PC-9 (cell line): ENCODE data around the gene CTDP1. TPM values are rescaled to one million over a fixed set of nuclear protein-coding genes. Genes with fewer than 3 reads are reported as not detected.

Experiments used
- BruUV-seq: library from RNA; stranded (reverse); fragments of 400-500 nt; replicated peaks from 2 replicates; lab custom pipeline; 2021; lab: Mats Ljungman, UMichigan
- CTCF ChIA-PET: fragments of 300-600 bp; sonication (Branson Sonifier 250); formaldehyde crosslinking; loops from one replicate; lab custom pipeline; 2022; ENCODE audit warnings: antibody characterized with exemption; lab: Charles Lee
- POLR2A ChIA-PET: fragments of 300-600 bp; sonication (Branson Sonifier 250); formaldehyde crosslinking; loops from one replicate; lab custom pipeline; 2022; ENCODE audit warnings: antibody characterized with exemption; ENCODE audit not compliant: unreplicated experiment; lab: Charles Lee
- DNase-seq, 2 experiments: peaks; one replicate each; pipeline versions ENCODE4 v3.0.0 to v3.0.0-alpha.2; 2015 to 2022; ENCODE audit warnings: mixed read lengths in 1 of 2
- H2AFZ ChIP-seq: fragments of 200-600 bp; sonication (generic); 2 replicates; pipeline ENCODE4 v1.8.1; 2017; ENCODE audit warnings: antibody characterized with exemption
- H3F3A ChIP-seq: fragments of 200-600 bp; sonication (generic); 2 replicates; pipeline ENCODE4 v1.8.1; 2017; ENCODE audit warnings: antibody characterized with exemption, mild to moderate bottlenecking, low read depth; ENCODE audit not compliant: insufficient read depth
- H3K27ac ChIP-seq: fragments of 200-600 bp; sonication (generic); 2 replicates; pipeline ENCODE4 v1.6.1; 2016; ENCODE audit warnings: mixed run types
- H3K27me3 ChIP-seq: fragments of 200-600 bp; sonication (generic); 2 replicates; pipeline ENCODE4 v1.6.1; 2016; ENCODE audit warnings: low read depth, mixed run types; ENCODE audit not compliant: insufficient read depth
- H3K36me3 ChIP-seq: fragments of 200-600 bp; sonication (generic); 2 replicates; pipeline ENCODE4 v1.6.1; 2016; ENCODE audit warnings: low read depth, mixed run types
- H3K4me1 ChIP-seq: fragments of 200-600 bp; sonication (generic); replicated peaks from 2 replicates; pipeline ENCODE4 v1.6.1; 2016; ENCODE audit warnings: mixed run types; ENCODE audit not compliant: insufficient read depth
- H3K4me2 ChIP-seq: fragments of 200-600 bp; sonication (generic); 2 replicates; pipeline ENCODE4 v1.6.1; 2017; ENCODE audit warnings: mixed run types
- H3K4me3 ChIP-seq: fragments of 200-600 bp; sonication (generic); 2 replicates; pipeline ENCODE4 v1.6.1; 2016; ENCODE audit warnings: mixed run types
- H3K79me2 ChIP-seq: fragments of 200-600 bp; sonication (generic); 2 replicates; pipeline ENCODE4 v1.6.1; 2017; ENCODE audit warnings: low read depth, mixed run types
- H3K9me2 ChIP-seq: fragments of 200-600 bp; sonication (generic); 2 replicates; pipeline ENCODE4 v1.8.1; 2017; ENCODE audit warnings: mild to moderate bottlenecking; ENCODE audit not compliant: insufficient read depth
- H3K9me3 ChIP-seq: fragments of 200-600 bp; sonication (generic); 2 replicates; pipeline ENCODE4 v1.8.1; 2016; ENCODE audit warnings: low read depth; ENCODE audit not compliant: insufficient read depth
- H4K20me1 ChIP-seq: fragments of 200-600 bp; sonication (generic); 2 replicates; pipeline ENCODE4 v1.8.1; 2017; ENCODE audit not compliant: insufficient read depth
- CTCF ChIP-seq: fragments of 200-600 bp; sonication (generic); conservative IDR thresholded peaks from 2 replicates; pipeline ENCODE4 v1.6.1; 2017; ENCODE audit warnings: mixed run types, antibody characterized with exemption, mild to moderate bottlenecking, moderate library complexity
- EZH2 ChIP-seq: fragments of 200-600 bp; sonication (generic); IDR thresholded peaks from 2 replicates; pipeline ENCODE4 v1.8.0; 2017; ENCODE audit warnings: antibody characterized with exemption, low read depth
- intact Hi-C: fragments of 100-400 bp; cut with micrococcal nuclease; formaldehyde crosslinking; loops from one replicate; pipeline ENCODE4 v1.10.0; 2022; ENCODE audit not compliant: unreplicated experiment
- total RNA-seq: library from RNA; stranded (reverse); gene quantifications from 2 replicates; pipeline ENCODE4 v1.2.3, GENCODE V29; 2021

CTDP1 gene
- total RNA-seq, 1 experiment from 2014 or later: 16.0 TPM

GRCh38 chr18:79753391-79753851 lies 73.8 kb downstream of the CTDP1 start:
- Histone ChIP-seq H2AFZ (no peak overlapping the region), H3K27ac (no peak overlapping the region), H3K4me1 (no peaks in the 10 kb centered on the region), H3K4me3 (no peak overlapping the region), H3K9me3 (no peaks in the 10 kb centered on the region), H3F3A (no peaks in the 10 kb centered on the region), H3K4me2 (no peak overlapping the region), H3K9me2 (no peaks in the 10 kb centered on the region), H3K79me2 (no peaks in the 10 kb centered on the region), H3K36me3 (0 out of 2 replicates have a peak, but pooled peaks cover 6% of the 10 kb centered on the region), H3K27me3 (no peaks in the 10 kb centered on the region), H4K20me1 (no peaks in the 10 kb centered on the region; the same call in 1 of the 2 replicates)
- CTCF ChIA-PET: no interaction called here
- TF ChIP-seq CTCF (no peak), EZH2 (no peak)
- no TSS peak for BruUV-seq
- intact Hi-C loops: no loop called here
- DNase-seq: no peak
- POLR2A ChIA-PET: no interaction called here

- Histone ChIP-seq H2AFZ (no peak overlapping the region), H4K20me1 (no peaks in the 10 kb centered on the region; the same call in 1 of the 2 replicates), H3F3A (no peaks in the 10 kb centered on the region), H3K36me3 (0 out of 2 replicates have a peak, but pooled peaks cover 6% of the 10 kb centered on the region), H3K27me3 (no peaks in the 10 kb centered on the region), H3K27ac (no peak overlapping the region), H3K79me2 (no peaks in the 10 kb centered on the region), H3K4me2 (no peak overlapping the region), H3K4me1 (no peaks in the 10 kb centered on the region), H3K4me3 (no peak overlapping the region), H3K9me3 (no peaks in the 10 kb centered on the region), H3K9me2 (no peaks in the 10 kb centered on the region)
- ChIA-PET CTCF (no interaction called here), POLR2A (no interaction called here)
- TF ChIP-seq EZH2 (no peak), CTCF (no peak)
- no peak for DNase-seq
- no TSS peak for BruUV-seq
- intact Hi-C loops: no loop called here
Measured at GRCh38 chr18:79754022-79754761, 74.6 kb downstream of the CTDP1 start.

- H3K79me2 ChIP-seq: no peaks in the 10 kb centered on the region
- no peaks in the 10 kb centered on the region for H3K9me2 ChIP-seq
- no peaks in the 10 kb centered on the region for H3K27me3 ChIP-seq
- DNase-seq: no peak
- H2AFZ ChIP-seq: no peak overlapping the region
- no TSS peak for BruUV-seq
- no peak for TF ChIP-seq EZH2
- no peak for TF ChIP-seq CTCF
- POLR2A ChIA-PET: no interaction called here
- H4K20me1 ChIP-seq: no peaks in the 10 kb centered on the region; the same call in 1 of the 2 replicates
- H3K4me2 ChIP-seq: no peak overlapping the region
- intact Hi-C loops: no loop called here
- H3K4me1 ChIP-seq: no peaks in the 10 kb centered on the region
- CTCF ChIA-PET: no interaction called here
- H3K36me3 ChIP-seq: 0 out of 2 replicates have a peak, but pooled peaks cover 6% of the 10 kb centered on the region
- no peak overlapping the region for H3K27ac ChIP-seq
- no peaks in the 10 kb centered on the region for H3F3A ChIP-seq
- no peaks in the 10 kb centered on the region for H3K9me3 ChIP-seq
- no peak overlapping the region for H3K4me3 ChIP-seq
Measured at GRCh38 chr18:79754831-79755351, 75.3 kb downstream of the CTDP1 start.
